Sigmoid colon (tissue), 7 donors: ENCODE measurements around the gene PCDHB8. TPM values are rescaled to one million over a fixed set of nuclear protein-coding genes. Genes with fewer than 3 reads are reported as not detected.
"Not testable (repeated sequence)": the region's sequence is repeated elsewhere in the genome, so short reads cannot be mapped to it uniquely, and the experiment has no call there.

Experiments used
- DNase-seq: peaks from one replicate; pipeline ENCODE4 v3.0.0-alpha.2; 2019
- H3K27ac ChIP-seq, 4 donors: fragments of 200-600 bp; sonication (generic); one replicate each; pipeline ENCODE4 v1.5.1; 2016 to 2019; ENCODE audit warnings: mild to moderate bottlenecking in 1 of 4
- H3K27me3 ChIP-seq, 3 donors: fragments of 200-600 bp; sonication (generic); one replicate each; pipeline ENCODE4 v1.5.1; 2019; ENCODE audit warnings: mild to moderate bottlenecking in 1 of 3
- H3K36me3 ChIP-seq, 4 donors: fragments of 200-600 bp; sonication (generic); one replicate each; pipeline ENCODE4 v1.5.1; 2016 to 2019
- H3K4me1 ChIP-seq, 4 donors: fragments of 200-600 bp; sonication (generic); one replicate each; pipeline ENCODE4 v1.5.1; 2017 to 2019
- H3K4me3 ChIP-seq, 4 donors: fragments of 200-600 bp; sonication (generic); one replicate each; pipeline ENCODE4 v1.5.1; 2017 to 2019; ENCODE audit warnings: mild to moderate bottlenecking in 2 of 4, moderate library complexity in 1 of 4
- H3K9me3 ChIP-seq, 4 donors: fragments of 200-600 bp in 3 of 4; sonication (generic) in 3 of 4; one replicate each; pipeline versions ENCODE4 v1.5.1 to v1.6.1; 2013 to 2019
- CTCF ChIP-seq, 4 experiments: fragments of 450-650 bp in 3 of 4; fragments of 200-600 bp in 1 of 4; IDR thresholded peaks; one replicate each; pipeline ENCODE4 v1.5.1; 2016 to 2019; ENCODE audit warnings: antibody characterized with exemption in 4 of 4, mild to moderate bottlenecking in 3 of 4, moderate library complexity in 2 of 4
- EP300 ChIP-seq, 4 donors: sonication (generic); formaldehyde crosslinking; IDR thresholded peaks; one replicate each; pipeline ENCODE4 v1.6.1; 2017; ENCODE audit warnings: antibody characterized with exemption in 4 of 4
- POLR2A ChIP-seq, 2 donors: fragments of 450-650 bp; IDR thresholded peaks; one replicate each; pipeline ENCODE4 v1.6.1; 2016; ENCODE audit warnings: antibody characterized with exemption in 2 of 2, mild to moderate bottlenecking in 2 of 2, moderate library complexity in 2 of 2
- POLR2AphosphoS5 ChIP-seq, 4 donors: sonication (generic); formaldehyde crosslinking; IDR thresholded peaks; one replicate each; pipeline ENCODE4 v1.6.1; 2017; ENCODE audit warnings: antibody characterized with exemption in 4 of 4
- WGBS, 2 donors: extraction: QIAGEN DNeasy Blood & Tissue Kit; methylation state at CpG; one replicate each; pipeline ENCODE4 v1.1.7; 2013; 5-methylcytosine and 5-hydroxymethylcytosine counted together
- intact Hi-C: fragments of 100-400 bp; cut with DNase I; formaldehyde crosslinking; loops from one replicate; pipeline ENCODE4 v1.15.1; 2023
- polyA plus RNA-seq, 3 donors: library from polyadenylated mRNA; stranded (reverse); fragments of 200-250 nt; gene quantifications; one replicate each; pipeline ENCODE4 v1.2.3, GENCODE V29; 2013
- total RNA-seq, 4 donors: library from RNA; depleted of rRNA; stranded (reverse); fragments of >200 nt; gene quantifications; one replicate each; pipeline ENCODE4 v1.1.0, GENCODE V29; 2016
- donor health status: healthy with polysubstance abuse.
- donor health status: Bipolar disorder and iron deficiency.
- donor health status: healthy.

PCDHB8 gene
- total and polyA plus RNA-seq, 7 donors: 0.19 to 2.3 (median 0.82) TPM; not detected in 2

- Histone ChIP-seq H3K4me1 (no peaks in the 10 kb centered on the region), H3K4me3 (peak within 1 kb of the TSS; percentile 12 to 42 (median 32)), H3K27ac (peak within 1 kb of the TSS in 2 of 4 donors; percentile 20 to 25), H3K36me3 (no peaks in the 10 kb centered on the region), H3K27me3 (peaks cover 0 to 51% (median 4%) of the 10 kb centered on the region in 3 donors), H3K9me3 (peaks cover 3 to 49% (median 14%) of the 10 kb centered on the region in 4 donors)
- TF ChIP-seq EP300 (IDR thresholded peaks at IDR 0.05): no peak
- TF ChIP-seq POLR2AphosphoS5 (IDR thresholded peaks at IDR 0.05): no peak
- no peak for TF ChIP-seq POLR2A (IDR thresholded peaks at IDR 0.05)
- peak in 2 of 4 experiments; percentile 11 to 14 for TF ChIP-seq CTCF (IDR thresholded peaks at IDR 0.05)
- 17 to 40% methylated on average over 13 of the region's 13 CpGs for WGBS, 2 donors
- intact Hi-C loops: loop anchor here (1.0 kb wide), 1 partner anchor 382 kb away; no protein-coding TSS in a partner anchor
- peak; percentile 74 for DNase-seq
Measured at GRCh38 chr5:141182248-141182647, 4.7 kb downstream of the PCDHB8 start, which contains the start of gene PCDHB16. Gene PCDHB16, plus strand, starts transcription at chr5:141182387. Its CDS starts 173 bp downstream, at chr5:141182560.

GRCh38 chr5:141184117-141184855 is 6.7 kb downstream of the PCDHB8 start:
- intact Hi-C loops, H3K4me1 ChIP-seq, H3K4me3 ChIP-seq, DNase-seq, H3K36me3 ChIP-seq, H3K27ac ChIP-seq: not testable (repeated sequence)
- Histone ChIP-seq H3K9me3 (peaks cover 3 to 44% (median 14%) of the 10 kb centered on the region in 4 donors), H3K27me3 (peaks cover 0 to 44% (median 4%) of the 10 kb centered on the region in 3 donors)
- WGBS, 2 donors: 43 to 68% methylated on average over 53 to 54 of the region's 69 CpGs

GRCh38 chr5:141186897-141187512 is 9.4 kb downstream of the PCDHB8 start, which contains the start of gene PCDHB9:
Gene PCDHB9, plus strand, starts transcription at chr5:141187161. Its CDS starts 158 bp downstream, at chr5:141187319.
- 19 to 35% methylated on average over 9 of the region's 9 CpGs for WGBS, 2 donors
- DNase-seq: no peak
- H3K4me3 ChIP-seq: no peak within 1 kb of the TSS
- H3K27ac ChIP-seq: no peak within 1 kb of the TSS
- intact Hi-C loops: no loop called here
- no peaks in the 10 kb centered on the region for H3K36me3 ChIP-seq
- H3K9me3 ChIP-seq: peaks cover 5 to 48% (median 19%) of the 10 kb centered on the region in 4 donors
- peaks cover 0 to 48% (median 0%) of the 10 kb centered on the region in 3 donors for H3K27me3 ChIP-seq
- no peaks in the 10 kb centered on the region for H3K4me1 ChIP-seq
- no peak for TF ChIP-seq EP300 (IDR thresholded peaks at IDR 0.05)
- no peak for TF ChIP-seq POLR2A (IDR thresholded peaks at IDR 0.05)
- TF ChIP-seq CTCF (IDR thresholded peaks at IDR 0.05): no peak
- no peak for TF ChIP-seq POLR2AphosphoS5 (IDR thresholded peaks at IDR 0.05)

DNA sequence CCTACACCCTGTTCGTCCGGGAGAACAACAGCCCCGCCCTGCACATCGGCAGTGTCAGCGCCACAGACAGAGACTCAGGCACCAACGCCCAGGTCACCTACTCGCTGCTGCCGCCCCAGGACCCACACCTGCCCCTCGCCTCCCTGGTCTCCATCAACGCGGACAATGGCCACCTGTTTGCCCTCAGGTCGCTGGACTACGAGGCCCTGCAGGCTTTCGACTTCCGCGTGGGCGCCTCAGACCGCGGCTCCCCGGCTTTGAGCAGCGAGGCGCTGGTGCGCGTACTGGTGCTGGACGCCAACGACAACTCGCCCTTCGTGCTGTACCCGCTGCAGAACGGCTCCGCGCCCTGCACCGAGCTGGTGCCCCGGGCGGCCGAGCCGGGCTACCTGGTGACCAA is 11.1 kb downstream of the PCDHB8 start:
- H3K4me3 ChIP-seq, H3K4me1 ChIP-seq, intact Hi-C loops, H3K36me3 ChIP-seq, DNase-seq, H3K27ac ChIP-seq: not testable (repeated sequence)
- Histone ChIP-seq H3K9me3 (peaks cover 6 to 47% (median 23%) of the 10 kb centered on the region in 4 donors), H3K27me3 (peaks cover 0 to 39% (median 0%) of the 10 kb centered on the region in 3 donors)
- 42 to 65% methylated on average over 33 to 34 of the region's 37 CpGs for WGBS, 2 donors

- peaks cover 6 to 47% (median 22%) of the 10 kb centered on the region in 4 donors for H3K9me3 ChIP-seq
- H3K36me3 ChIP-seq, H3K27ac ChIP-seq, DNase-seq, H3K4me3 ChIP-seq, H3K4me1 ChIP-seq, intact Hi-C loops: not testable (repeated sequence)
- 39 to 67% methylated on average over 33 of the region's 35 CpGs for WGBS, 2 donors
- H3K27me3 ChIP-seq: peaks cover 0 to 39% (median 0%) of the 10 kb centered on the region in 3 donors
Measured at GRCh38 chr5:141189131-141189530, 11.5 kb downstream of the PCDHB8 start.

- peaks cover 0 to 25% (median 0%) of the 10 kb centered on the region in 3 donors for H3K27me3 ChIP-seq
- H3K4me1 ChIP-seq: no peaks in the 10 kb centered on the region
- H3K27ac ChIP-seq: no peak within 1 kb of the TSS
- WGBS, 2 donors: 11 to 20% methylated on average over 10 of the region's 10 CpGs
- H3K36me3 ChIP-seq: no peaks in the 10 kb centered on the region
- peaks cover 9 to 50% (median 30%) of the 10 kb centered on the region in 4 donors for H3K9me3 ChIP-seq
- intact Hi-C loops: no loop called here
- DNase-seq: peak; percentile 47
- no peak for TF ChIP-seq POLR2AphosphoS5 (IDR thresholded peaks at IDR 0.05)
- no peak for TF ChIP-seq POLR2A (IDR thresholded peaks at IDR 0.05)
- TF ChIP-seq CTCF (IDR thresholded peaks at IDR 0.05): peak in 2 of 4 experiments; percentile 5 to 11
- H3K4me3 ChIP-seq: peak within 1 kb of the TSS in 3 of 4 donors; percentile 12 to 19 (median 14)
Measured at GRCh38 chr5:141192110-141192725, 14.6 kb downstream of the PCDHB8 start, which contains the start of gene PCDHB10. Gene PCDHB10, plus strand, starts transcription at chr5:141192353. Its CDS starts 200 bp downstream, at chr5:141192553.

DNA sequence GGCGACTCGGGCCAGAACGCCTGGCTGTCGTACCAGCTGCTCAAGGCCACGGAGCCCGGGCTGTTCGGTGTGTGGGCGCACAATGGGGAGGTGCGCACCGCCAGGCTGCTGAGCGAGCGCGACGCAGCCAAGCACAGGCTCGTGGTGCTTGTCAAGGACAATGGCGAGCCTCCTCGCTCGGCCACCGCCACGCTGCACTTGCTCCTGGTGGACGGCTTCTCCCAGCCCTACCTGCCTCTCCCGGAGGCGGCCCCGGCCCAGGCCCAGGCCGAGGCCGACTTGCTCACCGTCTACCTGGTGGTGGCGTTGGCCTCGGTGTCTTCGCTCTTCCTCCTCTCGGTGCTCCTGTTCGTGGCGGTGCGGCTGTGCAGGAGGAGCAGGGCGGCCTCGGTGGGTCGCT is 16.7 kb downstream of the PCDHB8 start:
- H3K4me1 ChIP-seq, H3K4me3 ChIP-seq, intact Hi-C loops, H3K36me3 ChIP-seq, H3K27ac ChIP-seq: not testable (repeated sequence)
- WGBS, 2 donors: 34 to 68% methylated on average over 24 to 33 of the region's 37 CpGs
- Histone ChIP-seq H3K27me3 (peaks cover 0 to 14% (median 0%) of the 10 kb centered on the region in 3 donors), H3K9me3 (peaks cover 9 to 52% (median 28%) of the 10 kb centered on the region in 4 donors)
- DNase-seq: peak; percentile 45
